A549 (cell line): Measurements from ENCODE around the gene MRPL36. TPM values are rescaled to one million over a fixed set of nuclear protein-coding genes. Genes with fewer than 3 reads are reported as not detected.

Experiments used
- ATAC-seq, 2 experiments: fragments of 200-7000 bp in 1 of 2; fragments of >200 bp in 1 of 2; cut with Nextera tagmentation in 1 of 2; cut with Tn5 transposase in 1 of 2; 3 replicates each; pipeline versions ENCODE4 v1.8.0 to v1.9.1; 2018 to 2020; ENCODE audit warnings: mild to moderate bottlenecking in 1 of 2, moderate library complexity in 1 of 2
- CTCF ChIA-PET: fragments of 300-600 bp; sonication (Branson Sonifier 250); formaldehyde crosslinking; extraction: SDS; loops from one replicate; lab custom pipeline; 2021; ENCODE audit warnings: antibody characterized with exemption, inconsistent platforms; lab: Yijun Ruan, JAX
- POLR2A ChIA-PET: fragments of 350-600 bp; formaldehyde crosslinking; extraction: SDS; loops from one replicate; lab custom pipeline; 2021; ENCODE audit warnings: antibody characterized with exemption, inconsistent platforms; lab: Yijun Ruan, JAX
- DNase-seq, 2 experiments: peaks; one replicate each; pipeline versions ENCODE4 v3.0.0 to v3.0.0-alpha.2; 2011 to 2016; ENCODE audit warnings: low read depth in 1 of 2, low spot score in 1 of 2
- FAIRE-seq: peaks from 2 replicates; lab custom pipeline; 2011; peaks lifted over from hg19 to GRCh38; lab: Jason Lieb, UNC
- H3K27ac ChIP-seq, 2 experiments: fragments of >200 bp; sonication (Bioruptor Twin); formaldehyde crosslinking; 3 replicates each; pipeline ENCODE4 v1.5.1; 2016 to 2017
- H3K4me1 ChIP-seq: fragments of >200 bp; sonication (Bioruptor Twin); formaldehyde crosslinking; 3 replicates; pipeline ENCODE4 v1.6.1; 2016
- H3K4me2 ChIP-seq: fragments of >200 bp; sonication (Bioruptor Twin); formaldehyde crosslinking; 3 replicates; pipeline ENCODE4 v1.6.1; 2016
- H3K4me3 ChIP-seq: fragments of >200 bp; sonication (Bioruptor Twin); formaldehyde crosslinking; 3 replicates; pipeline ENCODE4 v1.5.1; 2016
- H3K9me3 ChIP-seq: fragments of >200 bp; sonication (Bioruptor Twin); formaldehyde crosslinking; 3 replicates; pipeline ENCODE4 v1.6.1; 2016
- CHD2 ChIP-seq: fragments of 150-350 bp; IDR thresholded peaks from 2 replicates; pipeline ENCODE4 v1.6.1; 2014; ENCODE audit warnings: low read length; ENCODE audit not compliant: partially characterized antibody
- ESRRA ChIP-seq: fragments of 150-350 bp; IDR thresholded peaks from 2 replicates; pipeline ENCODE4 v1.6.1; 2014; ENCODE audit warnings: mild to moderate bottlenecking, low read length, borderline replicate concordance
- FOSB ChIP-seq: fragments of 250-450 bp; sonication (Bioruptor Pico); IDR thresholded peaks from 2 replicates; pipeline ENCODE4 v1.5.0; 2020; ENCODE audit warnings: mild to moderate bottlenecking, moderate library complexity
- FOSL2 ChIP-seq, 2 experiments: fragments of 450-650 bp in 1 of 2; fragments of >200 bp in 1 of 2; sonication (Bioruptor Twin) in 1 of 2; formaldehyde crosslinking; IDR thresholded peaks; 2 replicates each; pipeline versions ENCODE4 v1.5.0 to v1.6.1; 2016 to 2020; ENCODE audit warnings: mild to moderate bottlenecking in 1 of 2, moderate library complexity in 1 of 2
- GATA3 ChIP-seq: IDR thresholded peaks from 2 replicates; pipeline ENCODE4 v1.6.1; 2012; ENCODE audit warnings: borderline replicate concordance
- HEYL ChIP-seq: fragments of 250-450 bp; sonication (Bioruptor Pico); IDR thresholded peaks from 2 replicates; pipeline ENCODE4 v1.8.0; 2021; ENCODE audit warnings: mild to moderate bottlenecking, moderate library complexity
- HOXA7 ChIP-seq: fragments of 250-450 bp; sonication (Bioruptor Pico); IDR thresholded peaks from 2 replicates; pipeline ENCODE4 v1.5.0; 2020; ENCODE audit warnings: mild to moderate bottlenecking, moderate library complexity
- HOXB5 ChIP-seq: fragments of 250-450 bp; sonication (Bioruptor Pico); IDR thresholded peaks from 2 replicates; pipeline ENCODE4 v1.5.0; 2020; ENCODE audit warnings: mild to moderate bottlenecking, moderate library complexity
- KDM5A ChIP-seq: fragments of 200-600 bp; sonication (generic); IDR thresholded peaks from 2 replicates; pipeline ENCODE4 v1.6.1; 2016; ENCODE audit warnings: antibody characterized with exemption, mild to moderate bottlenecking
- MAX ChIP-seq: IDR thresholded peaks from 2 replicates; pipeline ENCODE4 v1.6.1; 2012
- MYC ChIP-seq: IDR thresholded peaks from 2 replicates; pipeline ENCODE4 v1.6.1; 2012; ENCODE audit warnings: mild to moderate bottlenecking, inconsistent platforms, low read length, improper control_type of control experiment, borderline replicate concordance
- NFE2L2 ChIP-seq: fragments of 150-350 bp; conservative IDR thresholded peaks from 2 replicates; pipeline ENCODE4 v1.6.1; 2014; ENCODE audit warnings: low read length
- NR3C1 ChIP-seq: fragments of >200 bp; sonication (Bioruptor Twin); formaldehyde crosslinking; IDR thresholded peaks from 3 replicates; pipeline ENCODE4 v1.6.1; 2017
- PHF8 ChIP-seq: fragments of 200-600 bp; sonication (generic); IDR thresholded peaks from 2 replicates; pipeline ENCODE4 v1.6.1; 2016; ENCODE audit warnings: low read depth, mild to moderate bottlenecking, antibody characterized with exemption, moderate library complexity, borderline replicate concordance
- RARB ChIP-seq: fragments of 250-450 bp; sonication (Bioruptor Pico); IDR thresholded peaks from 2 replicates; pipeline ENCODE4 v1.8.0; 2021; ENCODE audit warnings: mild to moderate bottlenecking, moderate library complexity
- RCOR1 ChIP-seq: fragments of 150-350 bp; IDR thresholded peaks from 2 replicates; pipeline ENCODE4 v1.6.1; 2014; ENCODE audit warnings: antibody characterized with exemption, low read length, low read depth
- RFX5 ChIP-seq: fragments of 450-650 bp; IDR thresholded peaks from 2 replicates; pipeline ENCODE4 v1.7.1; 2014; ENCODE audit warnings: antibody characterized with exemption, mild to moderate bottlenecking, moderate library complexity
- RNF2 ChIP-seq: fragments of 200-600 bp; sonication (generic); IDR thresholded peaks from 2 replicates; pipeline ENCODE4 v1.6.1; 2016; ENCODE audit warnings: low read depth, mild to moderate bottlenecking, antibody characterized with exemption, moderate library complexity, borderline replicate concordance
- SMC3 ChIP-seq: fragments of >200 bp; sonication (Bioruptor Twin); formaldehyde crosslinking; IDR thresholded peaks from 3 replicates; pipeline ENCODE4 v1.6.1; 2018; ENCODE audit warnings: inconsistent platforms
- SREBF2 ChIP-seq: fragments of 450-650 bp; IDR thresholded peaks from 2 replicates; pipeline ENCODE4 v1.6.1; 2014; ENCODE audit warnings: mild to moderate bottlenecking, moderate library complexity
- TFCP2L1 ChIP-seq: fragments of 250-450 bp; sonication (Bioruptor Pico); IDR thresholded peaks from 2 replicates; pipeline ENCODE4 v1.5.0; 2021; ENCODE audit warnings: mild to moderate bottlenecking
- WGBS: methylation state at CpG from one replicate; pipeline ENCODE4 v1.1.6; 2017; ENCODE audit errors: missing lambda C conversion rate; 5-methylcytosine and 5-hydroxymethylcytosine counted together
- polyA plus RNA-seq, 4 experiments: library from polyadenylated mRNA; depleted of rRNA in 3 of 4; stranded (reverse); fragments of >200 nt; fragmentation: RNase III in 1 of 4; extraction: RNeasy Plus Mini Kit Qiagen cat#74134 plus additional on column Dnase treatment in 1 of 4; gene quantifications; 2 replicates in 3 of 4; 3 replicates in 1 of 4; pipeline ENCODE4 v1.2.3, GENCODE V29; 2011 to 2017
- TF ChIP-seq, protein P1 (sequence below): fragments of 150-350 bp; IDR thresholded peaks from 2 replicates; pipeline ENCODE4 v1.6.1; 2014; ENCODE audit warnings: low read depth, mild to moderate bottlenecking, low read length
- TF ChIP-seq, protein P2 (sequence below): fragments of 250-450 bp; sonication (Bioruptor Pico); IDR thresholded peaks from 2 replicates; pipeline ENCODE4 v1.5.0; 2020; ENCODE audit warnings: low read depth, mild to moderate bottlenecking, moderate library complexity
- TF ChIP-seq, protein P3 (sequence below): fragments of 450-650 bp; IDR thresholded peaks from 2 replicates; pipeline ENCODE4 v1.6.1; 2014; ENCODE audit warnings: antibody characterized with exemption
- TF ChIP-seq, protein P4 (sequence below): IDR thresholded peaks from 2 replicates; pipeline ENCODE4 v1.6.1; 2012; ENCODE audit warnings: low read depth, borderline replicate concordance

Gene MRPL36
- polyA plus RNA-seq, 2 of the 4 experiments (the other 2 are of a cell fraction) = 114 to 127 TPM

DNA sequence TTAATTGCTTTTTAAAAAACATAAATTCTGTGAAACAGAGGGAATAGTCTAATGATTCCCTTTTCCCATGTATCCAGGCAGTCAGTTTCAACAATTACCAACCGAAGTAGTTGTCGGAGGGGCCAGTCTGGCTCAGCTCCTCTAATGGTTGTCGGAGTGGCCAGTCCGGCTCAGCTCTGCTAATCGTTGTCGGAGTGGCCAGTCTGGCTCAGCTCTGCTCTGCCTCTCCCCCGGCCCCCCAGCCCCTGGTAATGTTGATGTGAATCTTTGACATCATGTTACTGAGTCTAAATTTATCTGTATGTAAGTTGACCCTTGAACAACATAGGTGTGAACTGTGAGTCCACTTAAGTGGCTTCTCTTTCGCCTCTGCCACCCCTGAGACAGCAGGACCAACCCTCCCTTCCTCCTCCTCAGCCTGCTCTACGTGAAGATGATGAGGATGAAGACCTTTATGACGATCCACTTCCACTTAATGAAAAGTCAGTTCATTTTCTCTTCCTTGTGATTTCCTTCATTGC, 11.0 kb upstream of the MRPL36 start:
- FAIRE-seq (no peak), DNase-seq (no peak), ATAC-seq (no peak)
- no peak overlapping the region for H3K4me2 ChIP-seq
- TF ChIP-seq NFE2L2 = no peak
- TF ChIP-seq MYC = no peak
- TF ChIP-seq KDM5A = no peak
- TF ChIP-seq, protein P1, sequence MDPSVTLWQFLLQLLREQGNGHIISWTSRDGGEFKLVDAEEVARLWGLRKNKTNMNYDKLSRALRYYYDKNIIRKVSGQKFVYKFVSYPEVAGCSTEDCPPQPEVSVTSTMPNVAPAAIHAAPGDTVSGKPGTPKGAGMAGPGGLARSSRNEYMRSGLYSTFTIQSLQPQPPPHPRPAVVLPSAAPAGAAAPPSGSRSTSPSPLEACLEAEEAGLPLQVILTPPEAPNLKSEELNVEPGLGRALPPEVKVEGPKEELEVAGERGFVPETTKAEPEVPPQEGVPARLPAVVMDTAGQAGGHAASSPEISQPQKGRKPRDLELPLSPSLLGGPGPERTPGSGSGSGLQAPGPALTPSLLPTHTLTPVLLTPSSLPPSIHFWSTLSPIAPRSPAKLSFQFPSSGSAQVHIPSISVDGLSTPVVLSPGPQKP = no peak
- TF ChIP-seq HOXA7 (CRISPR knock-in tag) = no peak
- TF ChIP-seq PHF8 = no peak
- H3K4me1 ChIP-seq = no peaks in the 10 kb centered on the region
- H3K27ac ChIP-seq = no peak overlapping the region
- ChIA-PET POLR2A (no interaction called here), CTCF (interaction anchor here (0.9 to 1.6 kb wide), 2 partner anchors 9 to 14 kb away, joined by 3 to 4 read pairs; no protein-coding TSS in a partner anchor)
- H3K9me3 ChIP-seq = no peaks in the 10 kb centered on the region
- 93% methylated on average over 10 of the region's 10 CpGs for WGBS
- no peak overlapping the region for H3K4me3 ChIP-seq

GRCh38 chr5:1809416-1810035, 9.9 kb upstream of the MRPL36 start:
- Histone ChIP-seq H3K9me3 (no peaks in the 10 kb centered on the region), H3K4me2 (no peak overlapping the region), H3K27ac (no peak overlapping the region), H3K4me1 (no peaks in the 10 kb centered on the region), H3K4me3 (no peak overlapping the region)
- CTCF ChIA-PET = interaction anchor here (0.9 to 1.6 kb wide), 2 partner anchors 10 to 15 kb away, joined by 3 to 4 read pairs; no protein-coding TSS in a partner anchor
- DNase-seq = no peak
- no peak for ATAC-seq
- no peak for TF ChIP-seq GATA3
- TF ChIP-seq ESRRA = no peak
- no peak for TF ChIP-seq TFCP2L1
- no peak for TF ChIP-seq RCOR1
- no peak for TF ChIP-seq RARB (CRISPR knock-in tag)
- TF ChIP-seq RFX5 = no peak
- TF ChIP-seq, protein P2, sequence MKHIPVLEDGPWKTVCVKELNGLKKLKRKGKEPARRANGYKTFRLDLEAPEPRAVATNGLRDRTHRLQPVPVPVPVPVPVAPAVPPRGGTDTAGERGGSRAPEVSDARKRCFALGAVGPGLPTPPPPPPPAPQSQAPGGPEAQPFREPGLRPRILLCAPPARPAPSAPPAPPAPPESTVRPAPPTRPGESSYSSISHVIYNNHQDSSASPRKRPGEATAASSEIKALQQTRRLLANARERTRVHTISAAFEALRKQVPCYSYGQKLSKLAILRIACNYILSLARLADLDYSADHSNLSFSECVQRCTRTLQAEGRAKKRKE (CRISPR knock-in tag) = no peak
- TF ChIP-seq, protein P3, sequence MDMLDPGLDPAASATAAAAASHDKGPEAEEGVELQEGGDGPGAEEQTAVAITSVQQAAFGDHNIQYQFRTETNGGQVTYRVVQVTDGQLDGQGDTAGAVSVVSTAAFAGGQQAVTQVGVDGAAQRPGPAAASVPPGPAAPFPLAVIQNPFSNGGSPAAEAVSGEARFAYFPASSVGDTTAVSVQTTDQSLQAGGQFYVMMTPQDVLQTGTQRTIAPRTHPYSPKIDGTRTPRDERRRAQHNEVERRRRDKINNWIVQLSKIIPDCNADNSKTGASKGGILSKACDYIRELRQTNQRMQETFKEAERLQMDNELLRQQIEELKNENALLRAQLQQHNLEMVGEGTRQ = no peak
- no peak for TF ChIP-seq SREBF2
- TF ChIP-seq FOSB (CRISPR knock-in tag) = no peak
- TF ChIP-seq, protein P4, sequence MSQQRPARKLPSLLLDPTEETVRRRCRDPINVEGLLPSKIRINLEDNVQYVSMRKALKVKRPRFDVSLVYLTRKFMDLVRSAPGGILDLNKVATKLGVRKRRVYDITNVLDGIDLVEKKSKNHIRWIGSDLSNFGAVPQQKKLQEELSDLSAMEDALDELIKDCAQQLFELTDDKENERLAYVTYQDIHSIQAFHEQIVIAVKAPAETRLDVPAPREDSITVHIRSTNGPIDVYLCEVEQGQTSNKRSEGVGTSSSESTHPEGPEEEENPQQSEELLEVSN = no peak
- no peak for TF ChIP-seq RNF2
- TF ChIP-seq CHD2 = no peak
- no peak for TF ChIP-seq MAX
- no peak for TF ChIP-seq FOSL2 (IDR thresholded peaks at IDR 0.05)
- no peak for TF ChIP-seq FOSL2 (CRISPR knock-in tag; IDR thresholded peaks at IDR 0.05)
- TF ChIP-seq HOXB5 (CRISPR knock-in tag) = no peak
- no peak for TF ChIP-seq HEYL (CRISPR knock-in tag)
- no peak for TF ChIP-seq NR3C1
- TF ChIP-seq SMC3 = no peak
- no peak for FAIRE-seq
- 91% methylated on average over 30 of the region's 32 CpGs for WGBS
- POLR2A ChIA-PET = no interaction called here
